Spleen (tissue), 7 donors: Measurements from ENCODE around the gene USP17L30.
"Not testable (repeated sequence)": the region's sequence is repeated elsewhere in the genome, so short reads cannot be mapped to it uniquely, and the experiment has no call there.

Source experiments
- CTCF ChIP-seq, 11 experiments: fragments of 200-600 bp in 7 of 11; fragments of 450-650 bp in 4 of 11; sonication (generic) in 4 of 11; IDR thresholded peaks in 8 of 11; conservative IDR thresholded peaks in 3 of 11; 1 replicate in 7 of 11; 2 replicates in 4 of 11; pipeline versions ENCODE4 v1.4.0 to v1.8.0; 2016 to 2021; ENCODE audit warnings: antibody characterized with exemption in 11 of 11, inconsistent platforms in 4 of 11, mild to moderate bottlenecking in 1 of 11
- POLR2A ChIP-seq, 3 donors: fragments of 450-650 bp; IDR thresholded peaks; one replicate each; pipeline ENCODE4 v1.5.1; 2017; ENCODE audit warnings: antibody characterized with exemption in 3 of 3, mild to moderate bottlenecking in 1 of 3
- POLR2AphosphoS5 ChIP-seq, 3 donors: sonication (generic); formaldehyde crosslinking; IDR thresholded peaks; one replicate each; pipeline ENCODE4 v1.5.1; 2017; ENCODE audit warnings: antibody characterized with exemption in 3 of 3
- donor health status: DM: no; HTN: no; CAD: no; lungs with moderate emphysema.
- donor health status: DM: no; HTN: no; CAD: no.
- donor health status: DM: no; HTN: no; CAD: no.

- TF ChIP-seq POLR2A (IDR thresholded peaks at IDR 0.05); CTCF (IDR thresholded peaks at IDR 0.05 in 8 of 11, conservative IDR thresholded peaks at IDR 0.05 in 3 of 11); POLR2AphosphoS5 (IDR thresholded peaks at IDR 0.05): not testable (repeated sequence)
Observed at GRCh38 chr4:9353338-9353737, 9.6 kb upstream of the USP17L30 start, which contains the start of gene USP17L29.
